ENCODE measurements around the gene SDSL.

Gene SDSL

DNA sequence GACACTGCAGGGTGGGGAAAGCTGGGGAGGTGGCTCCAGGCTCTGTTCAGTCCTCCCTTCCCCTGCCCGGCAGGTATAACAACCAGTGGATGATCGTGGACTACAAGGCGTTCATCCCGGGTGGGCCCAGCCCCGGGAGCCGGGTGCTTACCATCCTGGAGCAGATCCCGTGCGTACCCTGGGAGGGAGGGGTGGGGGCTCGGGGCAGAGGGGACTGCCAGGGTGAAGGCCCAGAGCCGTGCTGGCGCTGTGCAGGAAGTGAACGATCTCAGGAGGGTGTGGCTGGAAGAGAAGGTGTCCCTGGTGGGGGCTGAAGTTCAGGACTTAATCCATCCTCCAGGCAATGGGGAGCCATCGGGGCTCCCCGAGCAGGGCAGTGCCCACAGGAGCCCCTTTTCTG, 37.4 kb upstream of the SDSL start:
- TF ChIP-seq, protein P1, sequence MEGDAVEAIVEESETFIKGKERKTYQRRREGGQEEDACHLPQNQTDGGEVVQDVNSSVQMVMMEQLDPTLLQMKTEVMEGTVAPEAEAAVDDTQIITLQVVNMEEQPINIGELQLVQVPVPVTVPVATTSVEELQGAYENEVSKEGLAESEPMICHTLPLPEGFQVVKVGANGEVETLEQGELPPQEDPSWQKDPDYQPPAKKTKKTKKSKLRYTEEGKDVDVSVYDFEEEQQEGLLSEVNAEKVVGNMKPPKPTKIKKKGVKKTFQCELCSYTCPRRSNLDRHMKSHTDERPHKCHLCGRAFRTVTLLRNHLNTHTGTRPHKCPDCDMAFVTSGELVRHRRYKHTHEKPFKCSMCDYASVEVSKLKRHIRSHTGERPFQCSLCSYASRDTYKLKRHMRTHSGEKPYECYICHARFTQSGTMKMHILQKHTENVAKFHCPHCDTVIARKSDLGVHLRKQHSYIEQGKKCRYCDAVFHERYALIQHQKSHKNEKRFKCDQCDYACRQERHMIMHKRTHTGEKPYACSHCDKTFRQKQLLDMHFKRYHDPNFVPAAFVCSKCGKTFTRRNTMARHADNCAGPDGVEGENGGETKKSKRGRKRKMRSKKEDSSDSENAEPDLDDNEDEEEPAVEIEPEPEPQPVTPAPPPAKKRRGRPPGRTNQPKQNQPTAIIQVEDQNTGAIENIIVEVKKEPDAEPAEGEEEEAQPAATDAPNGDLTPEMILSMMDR (IDR thresholded peaks at IDR 0.05; ENCODE audit: extremely low read depth, missing control alignments): no peak

DNA sequence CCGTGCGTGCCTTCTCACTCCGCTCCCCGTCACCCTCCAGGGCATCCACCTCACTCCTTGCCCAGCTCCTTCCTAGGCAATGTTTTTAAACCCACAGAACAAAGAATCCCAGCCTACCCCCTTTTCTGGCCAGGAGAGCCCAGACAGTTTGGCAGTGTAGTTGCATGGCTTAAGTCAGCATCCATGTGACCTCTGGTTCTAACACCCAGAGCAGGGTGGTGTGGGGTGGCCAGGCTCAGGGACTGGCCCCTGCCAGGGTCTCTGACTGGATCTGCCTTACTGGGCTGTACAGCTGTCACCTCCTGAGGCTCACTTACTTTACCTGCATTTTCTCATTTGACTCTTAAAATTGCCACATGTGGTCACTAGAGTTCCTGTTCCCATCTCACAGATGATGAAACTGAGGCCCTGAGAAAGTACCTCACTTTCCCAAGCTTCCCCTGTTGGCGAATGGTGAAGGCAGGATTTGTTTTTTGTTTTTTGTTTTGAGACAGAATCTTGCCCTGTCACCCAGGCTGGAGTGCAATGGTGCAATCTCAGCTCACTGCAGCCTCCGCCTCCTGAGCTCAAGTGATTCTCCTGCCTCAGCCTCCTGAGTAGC, 36.8 kb upstream of the SDSL start:
- TF ChIP-seq, protein P1 (IDR thresholded peaks at IDR 0.05; ENCODE audit: extremely low read depth, missing control alignments): no peak
- no peak for DNase-seq (ENCODE audit: low spot score)

More for the DNA sequence above, 37.4 kb upstream of the SDSL start:
- no peak for DNase-seq (ENCODE audit: low spot score)

- DNase-seq (ENCODE audit: low spot score): no peak
Observed at GRCh38 chr12:113386866-113387566, 35.2 kb upstream of the SDSL start.

DNA sequence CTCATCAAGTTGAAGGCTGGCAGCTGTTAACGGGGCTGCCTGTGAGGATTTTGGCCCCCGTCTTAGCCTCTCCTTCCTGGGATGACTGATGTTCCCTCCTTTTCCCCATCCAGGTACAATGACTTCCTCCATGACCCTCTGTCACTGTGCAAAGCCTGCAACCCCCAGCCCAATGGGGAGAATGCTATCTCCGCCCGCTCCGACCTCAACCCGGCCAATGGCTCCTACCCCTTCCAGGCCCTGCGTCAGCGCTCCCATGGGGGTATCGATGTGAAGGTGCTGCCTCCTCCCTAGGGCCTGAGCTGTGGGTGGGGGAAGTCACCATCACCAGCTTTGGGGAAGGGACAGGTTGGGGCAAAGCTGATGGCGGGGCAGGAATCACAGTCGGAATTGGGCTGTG, 34.5 kb upstream of the SDSL start:
- TF ChIP-seq, protein P1 (IDR thresholded peaks at IDR 0.05; ENCODE audit: extremely low read depth, missing control alignments): no peak
- DNase-seq (ENCODE audit: low spot score): no peak

More at GRCh38 chr12:113386866-113387566, 35.2 kb upstream of the SDSL start:
- TF ChIP-seq, protein P1 (IDR thresholded peaks at IDR 0.05; ENCODE audit: extremely low read depth, missing control alignments): no peak

DNA sequence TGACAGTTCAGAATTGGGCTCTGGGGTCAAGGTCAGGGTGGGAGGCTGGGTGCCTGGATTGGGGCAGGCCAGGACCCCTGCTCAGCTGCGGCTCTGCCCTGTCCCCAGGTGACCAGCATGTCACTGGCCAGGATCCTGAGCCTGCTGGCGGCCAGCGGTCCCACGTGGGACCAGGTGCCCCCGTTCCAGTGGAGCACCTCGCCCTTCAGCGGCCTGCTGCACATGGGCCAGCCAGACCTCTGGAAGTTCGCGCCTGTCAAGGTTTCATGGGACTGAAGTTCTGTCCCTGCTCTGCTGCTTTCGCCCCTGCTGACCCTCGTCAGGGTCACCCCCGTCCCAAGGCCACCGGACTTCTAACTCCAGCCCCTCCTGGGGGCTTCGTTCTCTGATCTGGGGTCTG, 33.8 kb upstream of the SDSL start:
- TF ChIP-seq, protein P1 (IDR thresholded peaks at IDR 0.05; ENCODE audit: extremely low read depth, missing control alignments): no peak
- DNase-seq (ENCODE audit: low spot score): no peak

GRCh38 chr12:113390064-113391043, 31.8 kb upstream of the SDSL start:
- TF ChIP-seq, protein P1 (IDR thresholded peaks at IDR 0.05; ENCODE audit: extremely low read depth, missing control alignments): no peak
- no peak for DNase-seq (ENCODE audit: low spot score)

All from GM20000 (cell line).